ENCODE results near the gene COX8C.
A peak's percentile ranks its signal among the peaks of the same experiment; 100 is the strongest.

Gene COX8C, protein sequence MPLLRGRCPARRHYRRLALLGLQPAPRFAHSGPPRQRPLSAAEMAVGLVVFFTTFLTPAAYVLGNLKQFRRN

DNA sequence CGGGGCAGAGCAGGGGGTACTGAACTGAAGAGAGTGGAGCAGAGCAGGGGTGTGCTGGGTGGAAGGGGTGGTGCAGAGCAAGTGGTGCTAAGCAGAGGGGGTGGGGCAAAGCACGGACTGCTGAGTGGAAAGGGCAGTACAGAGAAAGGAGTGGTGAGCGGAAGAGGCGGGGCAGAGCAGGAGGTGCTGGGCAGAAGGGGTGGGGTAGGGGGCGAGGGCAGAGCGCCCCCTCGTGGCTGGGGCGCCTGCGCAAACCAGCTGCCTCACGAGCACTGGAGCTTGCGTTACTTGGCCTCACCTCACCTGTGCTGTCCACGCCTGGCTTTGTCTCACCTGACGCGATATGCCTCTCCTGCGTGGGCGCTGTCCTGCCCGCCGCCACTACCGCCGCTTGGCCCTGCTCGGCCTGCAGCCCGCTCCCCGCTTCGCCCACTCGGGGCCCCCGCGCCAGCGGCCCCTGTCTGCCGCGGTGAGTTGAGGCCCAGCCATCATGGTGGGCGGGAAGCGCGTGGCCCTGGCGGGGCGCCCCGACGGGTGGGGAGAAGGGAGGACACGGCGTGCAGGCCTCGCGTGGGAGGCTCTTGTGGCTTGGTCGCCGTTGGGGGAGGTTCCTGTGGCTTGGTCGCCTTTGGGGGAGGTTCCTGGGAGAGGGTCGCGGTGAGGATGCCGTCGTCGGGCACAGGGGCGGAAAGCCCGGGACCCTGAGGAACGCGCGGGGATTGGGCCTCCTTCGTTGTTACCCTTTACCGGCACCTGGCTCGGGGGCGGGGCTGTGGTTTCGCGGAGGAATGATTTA, at the start of gene COX8C:
COX8C (plus strand) TSS at position 257 of the 796 bp plus-strand sequence; CDS start at position 344, 87 bp downstream.
- no peak for FAIRE-seq

DNA sequence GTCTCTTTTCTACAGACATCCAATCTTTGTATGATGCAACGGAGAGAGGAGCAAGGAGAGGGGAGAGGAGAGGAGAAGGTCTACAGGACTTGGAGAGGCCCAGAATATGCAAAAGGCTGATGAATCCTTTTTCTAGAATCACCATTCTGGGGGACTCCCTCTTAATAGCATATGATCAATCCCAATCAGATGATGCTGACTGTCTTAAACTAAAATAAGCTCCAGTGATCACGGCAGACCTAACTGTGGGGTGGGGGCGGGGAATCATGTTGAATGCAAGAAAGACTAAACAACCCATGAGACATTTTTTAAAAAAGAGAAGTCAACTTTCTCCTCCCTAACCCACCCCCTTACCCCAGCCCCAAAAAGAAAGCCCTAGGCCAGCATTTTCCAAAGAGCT, 47.6 kb upstream of the COX8C start:
- no peak for FAIRE-seq

DNA sequence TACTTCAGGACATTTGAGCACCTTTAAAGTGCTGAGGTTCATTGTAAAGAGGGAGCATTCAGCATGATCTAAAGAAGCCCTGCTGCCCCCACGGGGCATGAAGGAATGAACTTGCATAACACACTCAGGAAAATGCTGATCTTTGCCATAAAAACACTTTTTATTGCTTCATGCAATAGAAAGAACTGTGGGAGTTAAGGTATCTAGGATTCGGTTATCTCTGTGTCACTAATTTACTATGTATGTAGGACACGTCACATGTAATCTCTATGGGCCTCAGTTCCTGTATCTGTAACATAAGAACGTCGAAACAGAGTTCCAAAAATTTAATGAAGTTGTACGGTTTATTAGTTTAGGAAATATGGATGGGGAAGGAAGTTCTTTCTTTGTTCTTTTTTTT, 47.1 kb upstream of the COX8C start:
- FAIRE-seq: no peak

DNA sequence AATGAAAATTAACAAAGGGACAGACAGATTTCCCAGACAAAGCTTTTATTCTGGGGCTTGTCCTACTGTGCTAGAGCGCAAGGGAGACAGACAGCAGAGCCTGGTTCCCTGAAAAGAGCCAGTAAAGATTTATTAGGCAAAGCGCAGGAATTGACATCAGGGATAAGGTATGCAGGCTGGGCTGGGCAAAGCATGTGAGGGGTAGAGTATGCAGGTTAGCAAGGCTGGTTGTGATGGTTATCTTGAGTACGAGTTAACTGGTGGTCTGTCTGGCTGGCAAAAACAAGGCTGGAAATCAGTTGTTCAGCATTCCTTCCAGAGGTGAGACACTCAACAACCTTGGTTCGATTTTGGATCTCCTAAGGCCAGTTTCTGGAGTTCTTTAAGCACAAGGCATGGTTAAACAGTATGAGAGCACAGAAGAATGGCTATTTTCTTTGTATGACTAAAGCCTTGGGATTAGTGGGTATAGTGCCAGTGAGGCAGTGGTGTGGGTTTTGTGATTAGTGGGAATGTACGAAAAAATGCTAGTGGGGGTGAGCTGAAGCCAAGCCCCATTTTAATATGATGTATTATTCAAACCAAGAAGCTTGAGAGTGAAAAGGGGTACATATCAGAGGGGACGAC, 45.0 kb upstream of the COX8C start:
- peak; percentile 89 for FAIRE-seq

DNA sequence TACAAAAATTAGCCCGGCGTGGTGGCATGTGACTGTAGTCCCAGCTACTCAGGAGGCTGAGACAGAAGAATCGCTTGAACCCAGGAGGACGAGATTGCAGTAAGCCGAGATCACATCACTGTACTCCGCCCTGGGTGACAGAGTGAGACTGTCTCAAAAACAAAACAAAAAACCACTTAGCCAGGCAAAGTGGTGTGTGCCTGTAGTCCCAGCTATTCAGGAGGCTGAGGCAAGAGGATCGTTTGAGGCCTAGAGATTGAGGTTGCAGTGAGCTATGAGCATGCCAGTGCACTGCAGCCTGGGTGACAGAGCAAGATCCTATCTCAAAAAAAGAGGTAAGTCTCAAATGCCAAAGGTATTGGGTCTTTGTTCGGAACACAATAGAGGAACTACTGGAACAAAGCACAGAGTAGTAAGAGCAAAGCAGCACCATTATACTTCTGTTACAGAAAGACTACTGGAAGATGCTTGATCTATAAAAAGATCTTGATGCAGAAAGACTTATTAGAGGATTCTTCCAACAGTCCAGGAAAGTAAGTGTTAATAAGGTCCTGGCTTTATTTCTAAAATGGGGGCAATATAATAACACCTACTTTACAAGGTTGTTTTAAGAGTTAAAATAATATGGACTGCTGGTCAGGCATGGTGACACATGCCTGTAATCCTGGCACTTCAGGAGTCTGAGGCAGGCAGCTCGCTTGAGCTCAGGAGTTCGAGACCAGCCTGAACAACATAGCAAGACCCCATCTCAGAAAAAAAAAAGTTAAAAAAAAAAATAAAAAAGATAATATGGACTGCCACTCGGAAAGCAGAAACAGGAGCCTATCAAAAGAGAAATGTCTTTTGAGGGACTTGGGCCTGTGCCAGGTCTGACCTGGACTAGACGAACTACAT, 44.0 kb upstream of the COX8C start:
- FAIRE-seq: no peak

DNA sequence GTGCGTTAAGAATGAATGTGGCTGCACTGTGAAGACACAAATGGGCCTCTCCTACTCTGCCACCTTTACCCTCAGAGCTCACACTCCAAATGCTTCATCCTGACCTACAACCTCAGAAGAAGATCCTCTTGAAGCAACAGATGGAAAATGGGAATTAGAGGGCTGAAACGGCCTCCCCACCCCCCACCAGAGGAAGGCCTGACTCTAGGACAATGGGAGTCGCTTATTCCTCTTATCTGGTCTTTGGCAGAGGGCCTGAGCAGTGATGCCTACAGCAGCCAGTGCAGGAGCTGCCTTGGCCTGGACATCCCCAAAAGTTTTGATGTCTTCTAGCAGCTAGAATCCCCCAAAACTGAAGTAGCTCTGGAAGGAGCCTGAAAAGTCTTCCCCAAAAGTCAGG, 43.3 kb upstream of the COX8C start:
- FAIRE-seq: no peak

DNA sequence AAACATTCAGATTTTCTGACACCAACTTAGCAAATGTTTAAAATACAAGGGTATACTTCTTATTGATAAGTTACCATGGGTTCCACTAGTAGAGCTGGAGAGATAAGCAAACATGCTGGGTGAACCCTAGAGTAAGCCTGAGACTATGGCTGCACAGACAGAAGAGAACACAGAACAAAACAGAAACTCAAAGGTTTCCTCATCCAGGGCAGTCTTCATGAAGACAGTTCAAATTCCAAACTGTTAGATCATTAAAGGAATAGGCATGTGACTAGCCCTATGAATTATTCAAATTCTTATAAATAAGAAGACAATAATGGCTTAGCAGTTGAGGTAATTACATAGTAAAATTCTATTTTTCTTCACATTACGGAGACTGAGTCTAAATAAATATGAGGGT, 42.2 kb upstream of the COX8C start:
- no peak for FAIRE-seq

DNA sequence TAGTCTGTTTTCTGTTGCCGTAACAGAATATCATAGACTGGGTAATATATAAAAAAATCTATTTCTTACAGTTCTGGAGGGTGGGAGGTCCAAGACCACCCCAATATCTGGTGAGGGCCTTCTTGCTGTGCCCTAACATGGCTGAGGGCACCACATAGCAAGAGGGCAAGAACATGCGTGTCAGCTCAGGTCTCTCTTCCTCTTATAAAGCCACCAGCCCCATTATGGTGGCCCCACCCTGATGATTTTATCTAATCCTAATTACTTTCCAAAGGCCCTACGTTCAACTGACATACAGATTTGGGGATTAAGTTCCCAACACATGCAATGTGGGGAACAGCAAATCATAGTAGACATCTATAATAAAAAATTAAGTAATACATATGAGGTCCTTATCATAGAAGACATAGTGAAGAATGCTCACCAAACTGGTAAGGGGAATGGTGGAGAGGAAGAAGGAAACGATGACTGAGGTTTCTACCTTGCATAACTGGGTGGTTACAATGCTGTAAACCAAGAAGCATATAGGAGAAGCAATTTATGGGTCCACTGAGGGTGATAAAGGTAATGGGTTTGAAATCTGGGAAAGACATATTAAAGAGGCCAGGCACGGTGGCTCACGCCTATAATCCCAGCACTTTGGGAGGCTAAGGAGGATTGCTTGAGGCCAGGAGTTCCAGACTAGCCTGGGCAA, 41.1 kb upstream of the COX8C start:
- no peak for FAIRE-seq

DNA sequence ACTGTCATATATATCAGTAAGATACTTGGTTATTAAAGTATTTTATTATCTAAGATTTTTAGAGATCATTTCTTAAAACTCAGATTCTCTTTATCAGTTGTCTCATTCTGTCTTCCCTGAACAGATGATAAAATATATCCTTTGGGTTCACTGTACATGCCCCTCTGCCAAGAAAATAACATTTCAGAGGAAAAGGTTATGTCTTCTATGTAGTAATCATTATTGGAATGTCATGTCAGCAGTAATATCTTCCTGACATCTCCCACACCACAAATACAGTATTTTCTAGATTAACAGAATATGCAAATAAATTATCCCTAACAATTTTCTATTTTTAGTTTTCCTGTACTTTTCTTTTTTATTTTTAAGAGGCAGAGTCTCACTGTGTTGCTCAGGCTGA, 40.2 kb upstream of the COX8C start:
- no peak for FAIRE-seq

DNA sequence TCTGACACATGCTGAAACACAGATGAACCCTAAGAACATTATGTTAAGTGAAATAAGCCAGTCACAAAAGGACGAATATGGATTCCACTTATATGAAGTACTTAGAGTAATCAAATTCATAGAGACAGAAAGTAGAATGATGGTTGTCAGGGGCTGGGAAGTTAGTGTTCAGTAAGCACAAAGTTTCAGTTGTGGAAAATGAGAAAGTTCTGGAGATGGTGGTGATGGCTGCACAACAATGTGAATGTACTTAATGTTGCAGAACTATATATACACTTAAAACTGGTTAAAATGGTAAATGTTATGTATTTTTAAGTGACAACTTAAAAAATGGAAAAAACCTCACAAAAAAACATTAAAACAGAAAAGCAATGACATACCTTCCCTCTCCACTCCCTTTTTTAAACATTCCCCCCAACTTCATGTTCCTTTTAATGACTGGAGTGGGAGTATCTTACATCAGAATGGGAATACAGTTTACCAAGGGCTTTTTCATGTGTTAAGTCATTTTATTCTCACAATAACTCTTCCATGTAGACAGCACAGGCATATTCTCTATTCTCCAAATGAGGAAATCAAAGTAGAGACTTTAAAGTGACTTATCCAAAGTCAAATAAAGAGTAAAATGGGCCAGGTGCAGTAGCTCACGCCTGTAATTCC, 38.2 kb upstream of the COX8C start:
- peak; percentile 27 for FAIRE-seq

DNA sequence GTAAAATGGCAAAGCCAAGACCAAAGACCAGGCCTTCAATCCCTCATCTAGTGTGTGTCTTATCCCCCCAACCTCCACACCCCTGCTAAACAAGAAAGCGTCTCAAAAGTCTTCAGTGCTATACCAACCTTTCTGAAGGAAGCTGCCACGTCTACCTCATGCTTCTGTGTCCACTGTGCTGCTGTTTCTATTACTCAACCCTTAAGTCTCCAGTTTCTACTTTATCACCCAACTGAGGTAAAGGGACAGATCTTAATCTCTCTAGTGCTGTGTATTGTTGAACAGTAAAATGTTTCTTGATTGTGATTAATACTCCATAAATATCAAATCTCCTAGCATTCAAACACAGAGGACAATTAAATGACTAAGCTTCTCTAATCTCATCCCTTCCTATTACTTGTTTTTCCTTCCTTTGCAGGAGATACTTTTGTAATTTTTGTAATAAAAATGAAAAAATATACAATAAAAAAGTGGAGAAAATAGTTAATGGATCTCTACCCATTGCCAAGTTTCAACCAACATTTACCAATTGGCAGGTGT, 37.5 kb upstream of the COX8C start:
- no peak for FAIRE-seq

DNA sequence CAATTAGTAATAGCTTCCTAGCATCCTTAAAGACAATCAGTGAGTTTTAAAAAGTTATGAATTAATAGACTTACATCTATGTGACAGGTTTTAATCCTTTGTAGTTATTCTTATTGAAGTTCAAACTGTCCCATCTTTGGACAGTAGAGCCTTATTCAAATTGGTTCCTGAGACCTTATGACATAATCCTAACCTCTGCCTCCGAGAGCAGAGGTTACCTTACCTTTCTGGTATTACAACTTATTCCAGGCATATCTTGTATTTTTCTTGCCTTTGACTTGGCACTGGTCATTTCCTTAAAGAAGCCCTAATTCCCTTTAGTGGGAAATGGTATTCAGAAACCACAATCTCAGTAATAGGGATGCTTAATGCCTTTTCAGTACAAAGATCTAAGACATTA, 35.9 kb upstream of the COX8C start:
- no peak for FAIRE-seq

DNA sequence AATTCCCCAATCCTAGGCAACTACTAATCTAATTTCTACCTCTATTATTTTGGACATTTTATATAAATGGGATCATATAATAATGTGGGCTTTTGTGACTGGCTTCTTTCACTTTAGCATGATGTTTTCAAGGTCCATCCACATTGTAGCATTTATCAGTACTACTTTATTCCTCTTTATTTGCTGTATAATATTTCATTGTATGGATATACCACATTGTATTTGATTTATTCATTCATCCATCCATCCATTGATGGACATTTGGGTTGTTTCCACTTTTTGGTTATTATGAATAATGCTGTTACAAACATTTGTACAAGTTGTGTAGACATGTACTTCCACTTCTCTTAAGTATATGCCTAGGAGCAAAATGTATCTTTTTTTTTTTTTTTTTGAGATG, 31.4 kb upstream of the COX8C start:
- FAIRE-seq: peak; percentile 30

DNA sequence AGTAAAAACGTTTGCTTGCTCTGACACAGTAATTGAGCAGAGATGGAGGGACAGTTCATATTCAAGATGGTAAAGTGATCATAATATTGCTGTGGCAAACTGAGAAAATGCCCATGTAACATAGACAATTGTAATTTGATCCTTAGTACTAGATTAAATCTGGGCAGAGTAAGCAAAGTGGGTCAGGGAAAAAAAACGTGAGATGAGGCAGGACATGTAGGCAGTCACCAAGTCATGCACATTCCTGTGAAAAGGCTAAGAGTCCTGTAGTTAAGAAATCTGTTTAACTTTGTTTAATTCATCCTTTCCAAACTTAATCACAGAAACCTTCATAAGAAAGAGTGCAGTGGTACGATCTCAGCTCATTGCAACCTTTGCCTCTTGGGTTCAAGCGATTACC, 30.3 kb upstream of the COX8C start:
- no peak for FAIRE-seq

DNA sequence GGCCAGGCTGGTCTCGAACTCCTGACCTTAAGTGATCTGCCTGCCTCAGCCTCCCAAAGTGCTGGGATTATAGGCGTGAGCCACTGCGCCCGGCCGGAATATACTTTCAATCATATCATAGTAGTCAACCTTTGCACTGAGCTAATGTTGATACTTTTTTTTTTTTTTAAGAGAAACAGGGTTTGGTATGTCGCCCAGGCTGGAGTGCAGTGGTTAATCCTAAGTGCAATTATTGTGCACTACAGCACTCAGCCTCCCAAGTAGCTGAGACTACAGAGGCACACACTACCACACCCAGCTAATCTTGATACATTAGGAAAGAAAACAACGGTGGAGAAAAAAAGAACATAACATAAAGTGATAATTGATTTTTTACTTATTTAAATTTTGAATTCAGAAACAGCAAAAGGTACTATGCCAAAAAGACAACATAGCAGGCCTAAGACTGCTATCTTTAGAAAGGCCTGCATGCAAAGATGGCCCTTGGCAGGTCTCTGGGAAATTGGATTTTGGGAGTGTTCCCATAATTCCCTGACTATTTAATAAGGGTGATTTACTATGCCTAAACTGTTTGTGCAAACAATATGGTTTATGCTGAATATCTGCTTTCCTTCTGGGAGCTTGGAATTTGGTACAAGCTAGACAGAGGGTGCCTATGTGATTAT, 29.6 kb upstream of the COX8C start:
- FAIRE-seq: no peak

DNA sequence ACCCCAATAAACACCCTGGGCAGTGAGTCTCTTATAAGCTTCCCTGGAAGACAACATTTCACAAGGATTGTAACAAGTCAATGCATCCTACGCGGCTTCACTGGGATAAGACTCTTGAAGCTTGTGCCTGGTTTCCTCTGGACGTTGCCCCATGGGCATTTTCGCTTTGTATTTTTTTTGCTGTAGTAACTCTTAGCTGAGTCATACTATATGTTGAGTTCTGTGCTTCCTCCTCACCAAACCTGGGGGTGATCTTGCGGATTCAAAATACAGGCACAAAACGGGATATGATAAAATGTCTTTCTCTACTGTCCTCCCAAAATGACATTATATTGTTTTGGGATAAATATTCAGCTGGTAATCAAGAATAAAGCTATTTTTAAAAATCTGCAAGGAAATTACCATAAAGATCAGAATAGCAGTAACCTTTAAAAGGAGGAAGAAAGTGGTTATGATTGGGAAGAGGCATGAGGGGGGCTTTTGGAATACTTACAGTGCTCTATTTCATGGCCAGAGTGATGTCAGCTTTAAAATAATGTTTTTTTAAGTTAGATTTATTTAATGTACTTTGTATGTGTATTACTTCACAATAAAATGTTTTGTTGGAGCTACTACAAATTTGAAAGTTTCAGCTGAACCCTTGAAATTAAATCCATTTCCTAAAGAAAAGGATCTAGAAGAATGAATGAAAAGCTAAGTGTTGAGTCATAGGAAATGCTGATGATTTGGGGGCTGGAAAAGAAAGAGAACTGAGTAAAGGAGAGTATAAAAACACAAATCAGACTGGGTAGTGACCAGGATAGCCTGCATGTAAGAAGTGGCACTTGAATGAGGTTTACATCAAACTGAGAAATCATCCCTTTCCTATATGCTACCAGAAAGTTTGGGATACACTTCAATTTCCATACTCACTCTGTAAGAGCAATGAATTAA, 28.8 kb upstream of the COX8C start:
- peak; percentile 8 for FAIRE-seq

DNA sequence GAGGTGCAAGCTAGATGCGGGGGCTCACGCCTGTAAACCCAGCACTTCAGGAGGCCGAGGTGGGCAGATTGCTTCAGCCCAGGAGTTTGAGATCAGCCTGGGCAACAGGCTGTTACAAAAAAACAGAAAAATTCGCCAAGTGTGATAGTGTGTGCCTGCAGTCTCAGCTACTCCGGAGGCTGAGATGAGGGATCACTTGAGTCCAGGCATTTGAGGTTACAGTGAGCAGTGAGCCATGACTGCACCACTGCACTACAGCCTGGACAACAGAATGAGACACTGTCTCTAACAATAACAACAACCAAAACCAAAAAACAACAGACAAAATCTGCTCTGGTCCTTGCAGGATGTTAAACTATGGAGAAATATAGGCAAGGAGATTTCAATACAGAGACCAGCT, 28.1 kb upstream of the COX8C start:
- no peak for FAIRE-seq

DNA sequence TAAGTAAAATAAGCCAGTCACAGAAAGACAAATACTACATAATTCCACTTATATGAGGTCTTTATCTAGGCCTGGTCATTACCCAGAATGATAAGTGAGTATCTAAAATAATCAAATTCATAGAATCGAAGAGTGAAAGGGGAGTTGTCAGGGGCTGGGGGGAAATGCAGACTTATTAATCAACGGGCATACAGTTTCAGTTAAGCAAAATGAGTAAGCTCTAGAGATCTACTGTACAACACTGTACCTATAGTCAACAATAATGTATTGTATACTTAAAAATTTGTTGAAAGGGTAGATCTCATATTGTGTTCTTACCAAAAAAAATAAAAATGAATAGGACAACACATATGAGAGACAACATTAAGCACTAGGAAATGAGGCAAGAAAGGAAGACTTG, 27.5 kb upstream of the COX8C start:
- no peak for FAIRE-seq

DNA sequence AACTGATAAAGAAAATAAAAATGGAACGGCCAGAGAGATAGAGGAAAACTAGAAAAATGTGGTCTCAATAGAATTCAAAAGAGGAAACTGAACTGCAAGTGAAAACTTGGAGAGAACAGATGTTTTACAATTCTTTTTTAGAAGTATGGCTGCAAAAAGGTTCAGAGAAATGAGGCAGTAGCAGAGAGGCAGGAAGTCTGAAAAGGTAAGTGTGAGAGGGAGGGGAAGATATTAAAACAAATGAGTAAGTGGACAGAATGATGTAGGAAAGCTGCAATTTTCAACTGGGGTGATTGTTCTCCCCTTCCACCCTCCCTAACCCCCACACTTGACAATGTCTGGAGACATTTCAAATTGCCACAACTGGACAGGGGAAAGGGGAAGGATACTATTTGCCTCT, 27.0 kb upstream of the COX8C start:
- FAIRE-seq: no peak

DNA sequence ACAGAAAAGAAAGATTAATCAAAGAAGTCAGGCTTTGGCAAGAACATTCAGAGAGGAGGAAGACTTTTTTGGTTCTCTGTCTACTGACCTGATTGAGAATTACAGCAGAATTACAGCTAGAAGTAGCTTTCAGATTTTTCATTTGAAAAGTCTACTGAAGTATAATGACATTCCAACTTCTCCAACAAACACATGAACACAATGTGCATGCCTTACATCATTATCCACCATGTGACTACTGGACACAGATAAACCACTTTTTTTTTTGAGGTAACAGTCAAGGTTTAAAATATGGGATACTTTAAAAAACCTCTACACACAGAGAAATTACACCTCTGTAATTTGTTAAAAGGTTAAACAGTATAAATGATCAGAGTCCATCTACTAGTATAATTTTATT, 26.5 kb upstream of the COX8C start:
- no peak for FAIRE-seq
